ENCODE measurements around the gene TBCC. TPM values are rescaled to one million over a fixed set of nuclear protein-coding genes. Genes with fewer than 3 reads are reported as not detected.
A peak's percentile ranks its signal among the peaks of the same experiment; 100 is the strongest.

The TBCC gene
- total and polyA plus RNA-seq, 10 of the 15 experiments (the other 5 are each of a cell fraction or from before 2014, with no cell fraction given) = 2.5 to 41.9 (median 20.3) TPM

DNA sequence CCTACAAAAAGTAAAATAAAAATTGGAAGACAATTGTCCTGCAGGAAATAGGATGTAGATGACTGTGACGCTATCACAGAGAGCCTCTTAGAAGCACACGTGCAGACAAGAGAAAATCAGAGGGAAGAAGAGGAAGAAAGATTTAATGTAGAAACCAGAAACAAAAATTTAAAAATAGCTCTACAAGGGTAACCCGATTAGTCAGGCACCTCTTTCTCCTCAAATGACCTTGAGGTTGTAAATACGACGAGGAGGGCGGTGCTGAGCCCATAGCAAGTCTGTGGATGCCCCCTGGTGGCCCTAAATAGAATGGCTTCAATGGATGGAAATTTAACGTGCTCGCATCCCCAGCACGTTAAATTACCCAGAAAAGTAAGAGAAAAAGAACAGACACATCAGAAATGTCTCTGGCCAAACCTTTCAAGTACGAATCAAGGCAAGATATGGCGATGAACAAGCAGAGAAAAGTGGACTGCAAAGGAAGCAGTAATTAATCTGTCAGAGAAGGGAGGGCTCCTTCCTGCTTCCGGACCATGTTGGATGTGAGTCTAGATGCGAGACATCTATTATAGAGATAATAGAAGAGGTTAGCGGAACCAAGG is 19.3 kb downstream of the TBCC start (continued):
- TF ChIP-seq PML (IDR thresholded peaks at IDR 0.05; ENCODE audit: low read length) (no peak), NRF1 (conservative IDR thresholded peaks at IDR 0.05; ENCODE audit: low read depth, low read length) (no peak), RELA (IDR thresholded peaks at IDR 0.05; ENCODE audit: borderline replicate concordance, partially characterized antibody) (peak; percentile 64), SUPT20H (IDR thresholded peaks at IDR 0.05; ENCODE audit: borderline replicate concordance, control insufficient read depth, low read depth, low read length) (no peak), HDAC2 (IDR thresholded peaks at IDR 0.05) (no peak), SMC3 (IDR thresholded peaks at IDR 0.05; ENCODE audit: borderline replicate concordance, low read length) (peak; percentile 92), IKZF2 (IDR thresholded peaks at IDR 0.05) (0 out of 4 replicates have a peak, but pooled peaks of 1 of the 2 experiments have one; percentile 11), CREM (IDR thresholded peaks at IDR 0.05; ENCODE audit: low read depth) (peak; percentile 53; the same call in 1 of the 2 replicates), CREB1 (IDR thresholded peaks at IDR 0.05; ENCODE audit: low read depth) (peak; percentile 51; the same call in 1 of the 2 replicates), KDM1A (IDR thresholded peaks at IDR 0.05; ENCODE audit: borderline replicate concordance) (no peak), CHD1 (IDR thresholded peaks at IDR 0.05; ENCODE audit: low read depth, low read length) (no peak), FOXK2 (IDR thresholded peaks at IDR 0.05) (0 out of 2 replicates have a peak, but pooled peaks have one; percentile 16), ESRRA (IDR thresholded peaks at IDR 0.05; ENCODE audit: low read length) (peak; percentile 100), BHLHE40 (IDR thresholded peaks at IDR 0.05; ENCODE audit: borderline replicate concordance in 1 of 2, low read depth in 2 of 2, low read length in 1 of 2) (peak; percentile 79 to 80), NFIC (IDR thresholded peaks at IDR 0.05; ENCODE audit: low read depth, low read length) (no peak), ETV6 (conservative IDR thresholded peaks at IDR 0.05 in 1 of 2, IDR thresholded peaks at IDR 0.05 in 1 of 2; ENCODE audit: borderline replicate concordance in 1 of 2, low read depth in 1 of 2) (no peak), YBX1 (IDR thresholded peaks at IDR 0.05) (no peak)
- TF ChIP-seq, protein P1, sequence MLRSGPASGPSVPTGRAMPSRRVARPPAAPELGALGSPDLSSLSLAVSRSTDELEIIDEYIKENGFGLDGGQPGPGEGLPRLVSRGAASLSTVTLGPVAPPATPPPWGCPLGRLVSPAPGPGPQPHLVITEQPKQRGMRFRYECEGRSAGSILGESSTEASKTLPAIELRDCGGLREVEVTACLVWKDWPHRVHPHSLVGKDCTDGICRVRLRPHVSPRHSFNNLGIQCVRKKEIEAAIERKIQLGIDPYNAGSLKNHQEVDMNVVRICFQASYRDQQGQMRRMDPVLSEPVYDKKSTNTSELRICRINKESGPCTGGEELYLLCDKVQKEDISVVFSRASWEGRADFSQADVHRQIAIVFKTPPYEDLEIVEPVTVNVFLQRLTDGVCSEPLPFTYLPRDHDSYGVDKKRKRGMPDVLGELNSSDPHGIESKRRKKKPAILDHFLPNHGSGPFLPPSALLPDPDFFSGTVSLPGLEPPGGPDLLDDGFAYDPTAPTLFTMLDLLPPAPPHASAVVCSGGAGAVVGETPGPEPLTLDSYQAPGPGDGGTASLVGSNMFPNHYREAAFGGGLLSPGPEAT (IDR thresholded peaks at IDR 0.05; ENCODE audit: low read depth) = no peak; the same call in 1 of the 2 replicates
- TF ChIP-seq, protein P2, sequence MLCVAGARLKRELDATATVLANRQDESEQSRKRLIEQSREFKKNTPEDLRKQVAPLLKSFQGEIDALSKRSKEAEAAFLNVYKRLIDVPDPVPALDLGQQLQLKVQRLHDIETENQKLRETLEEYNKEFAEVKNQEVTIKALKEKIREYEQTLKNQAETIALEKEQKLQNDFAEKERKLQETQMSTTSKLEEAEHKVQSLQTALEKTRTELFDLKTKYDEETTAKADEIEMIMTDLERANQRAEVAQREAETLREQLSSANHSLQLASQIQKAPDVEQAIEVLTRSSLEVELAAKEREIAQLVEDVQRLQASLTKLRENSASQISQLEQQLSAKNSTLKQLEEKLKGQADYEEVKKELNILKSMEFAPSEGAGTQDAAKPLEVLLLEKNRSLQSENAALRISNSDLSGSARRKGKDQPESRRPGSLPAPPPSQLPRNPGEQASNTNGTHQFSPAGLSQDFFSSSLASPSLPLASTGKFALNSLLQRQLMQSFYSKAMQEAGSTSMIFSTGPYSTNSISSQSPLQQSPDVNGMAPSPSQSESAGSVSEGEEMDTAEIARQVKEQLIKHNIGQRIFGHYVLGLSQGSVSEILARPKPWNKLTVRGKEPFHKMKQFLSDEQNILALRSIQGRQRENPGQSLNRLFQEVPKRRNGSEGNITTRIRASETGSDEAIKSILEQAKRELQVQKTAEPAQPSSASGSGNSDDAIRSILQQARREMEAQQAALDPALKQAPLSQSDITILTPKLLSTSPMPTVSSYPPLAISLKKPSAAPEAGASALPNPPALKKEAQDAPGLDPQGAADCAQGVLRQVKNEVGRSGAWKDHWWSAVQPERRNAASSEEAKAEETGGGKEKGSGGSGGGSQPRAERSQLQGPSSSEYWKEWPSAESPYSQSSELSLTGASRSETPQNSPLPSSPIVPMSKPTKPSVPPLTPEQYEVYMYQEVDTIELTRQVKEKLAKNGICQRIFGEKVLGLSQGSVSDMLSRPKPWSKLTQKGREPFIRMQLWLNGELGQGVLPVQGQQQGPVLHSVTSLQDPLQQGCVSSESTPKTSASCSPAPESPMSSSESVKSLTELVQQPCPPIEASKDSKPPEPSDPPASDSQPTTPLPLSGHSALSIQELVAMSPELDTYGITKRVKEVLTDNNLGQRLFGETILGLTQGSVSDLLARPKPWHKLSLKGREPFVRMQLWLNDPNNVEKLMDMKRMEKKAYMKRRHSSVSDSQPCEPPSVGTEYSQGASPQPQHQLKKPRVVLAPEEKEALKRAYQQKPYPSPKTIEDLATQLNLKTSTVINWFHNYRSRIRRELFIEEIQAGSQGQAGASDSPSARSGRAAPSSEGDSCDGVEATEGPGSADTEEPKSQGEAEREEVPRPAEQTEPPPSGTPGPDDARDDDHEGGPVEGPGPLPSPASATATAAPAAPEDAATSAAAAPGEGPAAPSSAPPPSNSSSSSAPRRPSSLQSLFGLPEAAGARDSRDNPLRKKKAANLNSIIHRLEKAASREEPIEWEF (IDR thresholded peaks at IDR 0.05; ENCODE audit: insufficient replicate concordance, low read depth, low read length) = no peak
- TF ChIP-seq, protein P3, sequence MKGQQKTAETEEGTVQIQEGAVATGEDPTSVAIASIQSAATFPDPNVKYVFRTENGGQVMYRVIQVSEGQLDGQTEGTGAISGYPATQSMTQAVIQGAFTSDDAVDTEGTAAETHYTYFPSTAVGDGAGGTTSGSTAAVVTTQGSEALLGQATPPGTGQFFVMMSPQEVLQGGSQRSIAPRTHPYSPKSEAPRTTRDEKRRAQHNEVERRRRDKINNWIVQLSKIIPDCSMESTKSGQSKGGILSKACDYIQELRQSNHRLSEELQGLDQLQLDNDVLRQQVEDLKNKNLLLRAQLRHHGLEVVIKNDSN (IDR thresholded peaks at IDR 0.05; ENCODE audit: borderline replicate concordance, extremely low read length, insufficient read depth, low read depth, low read length) = no peak
- TF ChIP-seq, protein P4, sequence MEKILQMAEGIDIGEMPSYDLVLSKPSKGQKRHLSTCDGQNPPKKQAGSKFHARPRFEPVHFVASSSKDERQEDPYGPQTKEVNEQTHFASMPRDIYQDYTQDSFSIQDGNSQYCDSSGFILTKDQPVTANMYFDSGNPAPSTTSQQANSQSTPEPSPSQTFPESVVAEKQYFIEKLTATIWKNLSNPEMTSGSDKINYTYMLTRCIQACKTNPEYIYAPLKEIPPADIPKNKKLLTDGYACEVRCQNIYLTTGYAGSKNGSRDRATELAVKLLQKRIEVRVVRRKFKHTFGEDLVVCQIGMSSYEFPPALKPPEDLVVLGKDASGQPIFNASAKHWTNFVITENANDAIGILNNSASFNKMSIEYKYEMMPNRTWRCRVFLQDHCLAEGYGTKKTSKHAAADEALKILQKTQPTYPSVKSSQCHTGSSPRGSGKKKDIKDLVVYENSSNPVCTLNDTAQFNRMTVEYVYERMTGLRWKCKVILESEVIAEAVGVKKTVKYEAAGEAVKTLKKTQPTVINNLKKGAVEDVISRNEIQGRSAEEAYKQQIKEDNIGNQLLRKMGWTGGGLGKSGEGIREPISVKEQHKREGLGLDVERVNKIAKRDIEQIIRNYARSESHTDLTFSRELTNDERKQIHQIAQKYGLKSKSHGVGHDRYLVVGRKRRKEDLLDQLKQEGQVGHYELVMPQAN (conservative IDR thresholded peaks at IDR 0.05) = 0 out of 2 replicates have a peak, but pooled peaks have one; percentile 36
